ENCODE results near the gene AGAP2.

DNA sequence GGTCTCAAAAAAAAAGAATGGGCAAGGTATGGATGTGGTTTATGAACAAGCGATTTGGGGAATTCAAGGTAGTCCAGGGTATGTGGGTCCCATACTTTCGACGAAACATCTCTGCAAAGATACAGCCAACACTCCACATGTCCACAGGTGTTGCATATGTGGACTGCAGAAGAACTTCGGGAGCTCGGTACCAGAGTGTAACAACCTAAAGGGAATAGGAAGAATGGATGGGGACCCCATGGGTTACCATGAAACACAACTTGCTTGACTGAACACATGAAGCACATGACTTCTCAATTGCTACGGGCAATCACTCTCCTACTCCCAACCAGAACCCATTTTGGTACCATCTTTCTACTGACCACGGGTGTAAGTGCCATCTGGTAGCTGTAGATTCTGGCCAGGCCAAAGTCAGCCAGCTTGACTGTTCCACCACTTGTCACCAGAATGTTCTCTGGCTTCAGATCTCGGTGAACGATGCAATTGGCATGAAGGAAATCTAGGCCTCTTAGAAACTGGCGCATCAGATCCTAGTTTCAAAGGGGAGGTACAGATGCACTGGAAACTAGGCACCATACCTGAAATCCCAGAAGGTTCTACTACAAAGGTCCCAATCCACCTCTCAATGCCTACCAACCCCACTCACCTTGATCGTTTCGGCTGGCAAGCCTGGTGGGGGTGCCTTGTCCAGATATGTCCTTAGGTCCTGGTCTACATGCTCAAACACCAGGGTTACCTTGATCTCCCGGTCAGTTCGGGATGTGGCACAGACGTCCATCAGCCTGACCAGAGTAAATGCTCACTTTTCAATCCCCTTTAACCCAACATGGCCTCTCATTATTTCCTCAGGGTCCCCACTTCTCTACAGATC lies 12.3 kb upstream of the AGAP2 start:
- TF ChIP-seq, protein P1, sequence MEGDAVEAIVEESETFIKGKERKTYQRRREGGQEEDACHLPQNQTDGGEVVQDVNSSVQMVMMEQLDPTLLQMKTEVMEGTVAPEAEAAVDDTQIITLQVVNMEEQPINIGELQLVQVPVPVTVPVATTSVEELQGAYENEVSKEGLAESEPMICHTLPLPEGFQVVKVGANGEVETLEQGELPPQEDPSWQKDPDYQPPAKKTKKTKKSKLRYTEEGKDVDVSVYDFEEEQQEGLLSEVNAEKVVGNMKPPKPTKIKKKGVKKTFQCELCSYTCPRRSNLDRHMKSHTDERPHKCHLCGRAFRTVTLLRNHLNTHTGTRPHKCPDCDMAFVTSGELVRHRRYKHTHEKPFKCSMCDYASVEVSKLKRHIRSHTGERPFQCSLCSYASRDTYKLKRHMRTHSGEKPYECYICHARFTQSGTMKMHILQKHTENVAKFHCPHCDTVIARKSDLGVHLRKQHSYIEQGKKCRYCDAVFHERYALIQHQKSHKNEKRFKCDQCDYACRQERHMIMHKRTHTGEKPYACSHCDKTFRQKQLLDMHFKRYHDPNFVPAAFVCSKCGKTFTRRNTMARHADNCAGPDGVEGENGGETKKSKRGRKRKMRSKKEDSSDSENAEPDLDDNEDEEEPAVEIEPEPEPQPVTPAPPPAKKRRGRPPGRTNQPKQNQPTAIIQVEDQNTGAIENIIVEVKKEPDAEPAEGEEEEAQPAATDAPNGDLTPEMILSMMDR (IDR thresholded peaks at IDR 0.05): no peak
- TF ChIP-seq EP300 (IDR thresholded peaks at IDR 0.05; ENCODE audit: low read depth) (no peak), POLR2A (IDR thresholded peaks at IDR 0.05) (no peak)

Data from transverse colon (tissue), 3 donors.